Activated CD8-positive, alpha-beta T cell treated with anti-CD3 and anti-CD28 coated beads for 36 hours (primary cell): ENCODE results near the gene PHC2. TPM values are rescaled to one million over a fixed set of nuclear protein-coding genes. Genes with fewer than 3 reads are reported as not detected.

Experiments
- ATAC-seq: fragments of 200-7000 bp; cut with Tn5 transposase; one replicate; pipeline ENCODE4 v1.10.0; 2021; ENCODE audit warnings: mild to moderate bottlenecking, moderate library complexity
- CTCF ChIA-PET: fragments of 350-600 bp; sonication (Branson Sonifier 250); formaldehyde crosslinking; loops from one replicate; lab custom pipeline; 2021; ENCODE audit warnings: antibody characterized with exemption; lab: Charles Lee
- POLR2A ChIA-PET: fragments of 350-600 bp; sonication (Branson Sonifier 250); formaldehyde crosslinking; loops from one replicate; lab custom pipeline; 2021; ENCODE audit warnings: antibody characterized with exemption; lab: Charles Lee
- DNase-seq: peaks from one replicate; pipeline ENCODE4 v3.0.0-alpha.2; 2020
- H3K27ac Mint-ChIP-seq: one replicate; pipeline ENCODE4 v1.8.0; 2021; ENCODE audit warnings: mild to moderate bottlenecking, mixed read lengths
- H3K27me3 Mint-ChIP-seq: one replicate; pipeline ENCODE4 v1.8.0; 2021; ENCODE audit warnings: mixed read lengths
- H3K36me3 Mint-ChIP-seq: one replicate; pipeline ENCODE4 v1.8.0; 2021; ENCODE audit warnings: low read depth, mixed read lengths
- H3K4me1 Mint-ChIP-seq: one replicate; pipeline ENCODE4 v1.8.0; 2021; ENCODE audit warnings: low read depth, mixed read lengths
- H3K4me3 Mint-ChIP-seq: one replicate; pipeline ENCODE4 v1.8.0; 2021; ENCODE audit warnings: mild to moderate bottlenecking, moderate library complexity, mixed read lengths
- H3K9me3 Mint-ChIP-seq: one replicate; pipeline ENCODE4 v1.8.0; 2021; ENCODE audit warnings: mixed read lengths
- intact Hi-C: fragments of 100-400 bp; cut with micrococcal nuclease; formaldehyde crosslinking; loops from one replicate; pipeline ENCODE4 v1.10.0; 2022
- total RNA-seq, 2 experiments: library from RNA; stranded (reverse); gene quantifications; one replicate each; pipeline ENCODE4 v1.2.3, GENCODE V29; 2021
- TF ChIP-seq, protein P1 (sequence below): fragments of 200-600 bp; IDR thresholded peaks from one replicate; pipeline ENCODE4 v1.8.0; 2022; ENCODE audit warnings: antibody characterized with exemption, mild to moderate bottlenecking

The PHC2 gene
- total RNA-seq, 2 experiments from 2014 or later: 26.0 to 28.0 TPM

DNA sequence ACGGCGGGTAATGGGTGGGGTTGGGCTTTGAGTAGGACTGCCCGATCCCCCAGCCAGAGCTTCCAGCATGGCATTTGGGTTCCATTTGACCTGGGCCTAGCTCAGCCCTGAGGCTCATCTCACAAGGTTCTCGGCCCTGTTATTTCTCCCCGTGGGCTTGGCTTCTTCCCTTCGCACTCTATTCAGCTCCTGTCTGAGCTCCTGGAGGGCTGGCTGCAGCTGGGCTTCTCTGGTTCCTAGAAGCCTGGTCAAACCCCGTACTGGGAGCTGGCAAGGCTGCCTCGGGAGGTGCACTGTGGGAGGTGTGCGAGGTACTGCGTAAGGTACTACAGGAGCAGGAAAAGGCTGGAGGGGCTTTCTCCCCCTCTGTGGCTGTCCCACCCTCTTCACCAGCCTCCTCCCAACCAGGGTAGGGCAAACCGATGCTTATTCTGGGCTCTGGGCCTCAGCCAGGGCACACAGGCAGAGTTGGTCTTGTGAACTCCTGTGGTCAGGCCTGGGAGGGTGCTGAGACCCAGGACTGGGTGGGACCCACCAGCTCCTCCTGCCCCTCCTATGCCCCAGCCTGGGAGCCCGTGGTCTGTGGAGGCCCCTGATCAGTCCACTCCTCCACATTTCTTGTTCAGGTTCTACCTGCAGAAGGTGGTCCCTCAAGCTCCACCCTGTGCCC, 110.8 kb downstream of the PHC2 start:
- TF ChIP-seq, protein P1, sequence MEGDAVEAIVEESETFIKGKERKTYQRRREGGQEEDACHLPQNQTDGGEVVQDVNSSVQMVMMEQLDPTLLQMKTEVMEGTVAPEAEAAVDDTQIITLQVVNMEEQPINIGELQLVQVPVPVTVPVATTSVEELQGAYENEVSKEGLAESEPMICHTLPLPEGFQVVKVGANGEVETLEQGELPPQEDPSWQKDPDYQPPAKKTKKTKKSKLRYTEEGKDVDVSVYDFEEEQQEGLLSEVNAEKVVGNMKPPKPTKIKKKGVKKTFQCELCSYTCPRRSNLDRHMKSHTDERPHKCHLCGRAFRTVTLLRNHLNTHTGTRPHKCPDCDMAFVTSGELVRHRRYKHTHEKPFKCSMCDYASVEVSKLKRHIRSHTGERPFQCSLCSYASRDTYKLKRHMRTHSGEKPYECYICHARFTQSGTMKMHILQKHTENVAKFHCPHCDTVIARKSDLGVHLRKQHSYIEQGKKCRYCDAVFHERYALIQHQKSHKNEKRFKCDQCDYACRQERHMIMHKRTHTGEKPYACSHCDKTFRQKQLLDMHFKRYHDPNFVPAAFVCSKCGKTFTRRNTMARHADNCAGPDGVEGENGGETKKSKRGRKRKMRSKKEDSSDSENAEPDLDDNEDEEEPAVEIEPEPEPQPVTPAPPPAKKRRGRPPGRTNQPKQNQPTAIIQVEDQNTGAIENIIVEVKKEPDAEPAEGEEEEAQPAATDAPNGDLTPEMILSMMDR: no peak
- no peak for DNase-seq
- H3K4me1 Mint-ChIP-seq: peaks cover 4% of the 10 kb centered on the region
- no peak for ATAC-seq
- no peak overlapping the region for H3K4me3 Mint-ChIP-seq
- CTCF ChIA-PET: interaction anchor here (2.2 kb wide), 1 partner anchor 25 kb away, joined by 8 read pairs; no protein-coding TSS in a partner anchor
- H3K27ac Mint-ChIP-seq: no peak overlapping the region
- H3K27me3 Mint-ChIP-seq: no peaks in the 10 kb centered on the region
- intact Hi-C loops: no loop called here
- POLR2A ChIA-PET: no interaction called here
- peaks cover 7% of the 10 kb centered on the region for H3K36me3 Mint-ChIP-seq
- no peaks in the 10 kb centered on the region for H3K9me3 Mint-ChIP-seq

DNA sequence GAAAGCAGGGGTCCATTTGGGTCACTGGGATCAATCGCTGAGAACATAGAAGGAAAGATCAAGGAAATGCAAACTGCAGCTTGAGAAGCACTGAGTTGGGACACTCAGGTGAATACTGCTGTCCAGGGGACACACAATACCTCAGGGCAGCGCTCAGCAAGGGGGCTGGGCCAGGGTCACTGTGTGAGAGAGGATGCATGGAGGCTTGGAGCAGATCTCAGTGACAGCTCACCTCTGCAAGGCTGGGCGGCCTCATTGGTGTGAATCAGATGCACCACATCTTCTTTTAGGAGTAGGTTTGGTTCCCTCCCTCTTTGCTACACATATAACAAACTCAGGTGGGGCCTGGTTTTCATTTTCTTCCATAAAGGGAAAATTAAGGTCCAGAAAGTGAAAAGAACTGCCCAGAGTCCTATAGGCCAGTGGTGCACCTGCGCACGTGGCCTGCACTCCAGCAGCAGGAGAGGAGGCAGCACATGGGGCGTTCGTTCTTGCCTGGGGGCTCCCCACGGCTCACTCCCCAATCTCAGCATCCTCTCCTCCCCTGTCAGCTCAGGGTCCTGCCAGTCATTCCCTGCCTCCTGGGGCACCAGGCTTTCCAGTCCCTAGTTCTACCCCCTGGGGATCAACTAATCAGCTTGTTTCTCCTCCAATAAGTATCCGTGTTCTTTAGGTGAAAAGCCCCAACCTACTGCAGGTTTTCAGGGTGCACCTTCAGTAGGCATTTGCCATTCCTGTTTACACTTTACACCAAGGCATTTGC, 111.5 kb downstream of the PHC2 start:
- TF ChIP-seq, protein P1: no peak
- intact Hi-C loops: no loop called here
- no peak overlapping the region for H3K27ac Mint-ChIP-seq
- ChIA-PET CTCF (interaction anchor here (2.2 kb wide), 1 partner anchor 24 kb away, joined by 8 read pairs; no protein-coding TSS in a partner anchor), POLR2A (no interaction called here)
- DNase-seq (no peak), ATAC-seq (no peak)
- no peaks in the 10 kb centered on the region for H3K27me3 Mint-ChIP-seq
- peaks cover 4% of the 10 kb centered on the region for H3K4me1 Mint-ChIP-seq
- no peaks in the 10 kb centered on the region for H3K9me3 Mint-ChIP-seq
- H3K4me3 Mint-ChIP-seq: no peak overlapping the region
- peaks cover 3% of the 10 kb centered on the region for H3K36me3 Mint-ChIP-seq

DNA sequence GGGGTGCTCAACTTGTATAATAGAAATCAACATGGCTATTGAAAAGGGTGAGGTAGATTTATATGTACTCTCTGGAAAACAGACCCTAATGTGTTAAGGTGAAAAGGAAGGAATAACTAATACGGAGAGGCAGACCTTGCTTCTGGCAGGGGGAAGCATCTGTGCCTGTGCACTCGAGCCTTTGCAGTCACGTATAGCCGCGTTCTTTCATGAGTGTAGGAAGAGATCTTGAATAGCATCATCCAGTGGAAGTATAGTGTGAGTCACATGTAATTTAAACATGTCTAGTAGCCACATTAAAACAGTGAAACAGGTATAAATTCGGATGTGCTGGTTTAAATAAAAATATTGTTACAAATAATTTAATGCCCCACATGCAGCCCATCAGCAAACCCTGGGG, 112.9 kb downstream of the PHC2 start:
- H3K36me3 Mint-ChIP-seq: peaks cover 2% of the 10 kb centered on the region
- DNase-seq (no peak), ATAC-seq (no peak)
- H3K27ac Mint-ChIP-seq: no peak overlapping the region
- H3K4me1 Mint-ChIP-seq: peaks cover 4% of the 10 kb centered on the region
- H3K27me3 Mint-ChIP-seq: no peaks in the 10 kb centered on the region
- H3K9me3 Mint-ChIP-seq: no peaks in the 10 kb centered on the region
- TF ChIP-seq, protein P1: no peak
- ChIA-PET POLR2A (no interaction called here), CTCF (no interaction called here)
- H3K4me3 Mint-ChIP-seq: no peak overlapping the region
- intact Hi-C loops: no loop called here

DNA sequence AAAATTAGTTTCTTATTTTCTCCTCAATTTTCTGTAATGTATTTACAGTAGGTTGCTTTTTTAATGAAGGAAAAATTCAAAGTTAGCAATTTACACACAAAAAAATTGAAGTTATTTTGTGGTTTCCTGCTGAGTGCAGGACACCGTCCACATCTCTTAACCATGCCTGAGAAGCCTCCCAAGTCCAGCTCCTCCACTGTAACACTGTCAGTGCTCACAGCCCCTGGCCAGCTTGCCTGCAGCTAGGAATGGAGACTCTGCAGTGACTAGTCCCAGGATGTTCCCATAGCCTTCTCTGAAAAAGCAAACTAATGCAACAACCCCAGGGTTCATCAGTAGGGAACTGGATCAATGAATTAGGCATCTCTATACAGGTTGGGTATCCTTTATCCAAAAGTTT, 113.5 kb downstream of the PHC2 start:
- CTCF ChIA-PET: no interaction called here
- ATAC-seq (no peak), DNase-seq (no peak)
- Mint-ChIP-seq H3K4me3 (no peak overlapping the region), H3K27me3 (no peaks in the 10 kb centered on the region), H3K27ac (no peak overlapping the region), H3K9me3 (no peaks in the 10 kb centered on the region), H3K4me1 (peaks cover 4% of the 10 kb centered on the region), H3K36me3 (peaks cover 1% of the 10 kb centered on the region)
- intact Hi-C loops: no loop called here
- TF ChIP-seq, protein P1: no peak
- POLR2A ChIA-PET: no interaction called here

DNA sequence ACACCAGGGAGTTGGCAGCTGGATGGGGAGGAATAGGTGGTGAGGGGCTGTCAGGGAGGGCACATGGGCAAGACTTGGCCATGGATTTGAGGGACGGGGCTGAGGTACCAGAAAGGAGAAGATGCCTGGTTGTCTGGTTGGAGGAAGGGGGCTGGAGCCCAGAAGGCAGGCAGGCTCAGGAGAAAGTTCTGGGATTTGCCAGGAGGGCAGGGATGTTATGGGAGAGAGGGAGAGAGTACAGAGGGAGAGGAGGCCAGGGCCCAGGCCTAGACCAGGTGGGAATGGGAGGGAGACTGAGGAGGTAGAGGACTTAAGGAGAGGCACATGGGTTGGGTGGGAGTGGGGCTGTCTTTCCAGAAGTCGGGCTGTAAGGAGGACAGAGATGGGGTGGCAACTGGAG, 114.3 kb downstream of the PHC2 start:
- intact Hi-C loops: no loop called here
- Mint-ChIP-seq H3K9me3 (no peaks in the 10 kb centered on the region), H3K4me3 (no peak overlapping the region), H3K36me3 (peaks cover 1% of the 10 kb centered on the region), H3K4me1 (peaks cover 4% of the 10 kb centered on the region), H3K27ac (no peak overlapping the region), H3K27me3 (no peaks in the 10 kb centered on the region)
- CTCF ChIA-PET: no interaction called here
- DNase-seq (no peak), ATAC-seq (no peak)
- POLR2A ChIA-PET: no interaction called here
- TF ChIP-seq, protein P1: no peak
